Bronchus fibroblast of lung (primary cell): ENCODE measurements around the gene SPTSSB. TPM values are rescaled to one million over a fixed set of nuclear protein-coding genes. Genes with fewer than 3 reads are reported as not detected.

Experiments used
- total RNA-seq: library from RNA; depleted of rRNA; stranded (reverse); fragments of >200 nt; gene quantifications from 2 replicates; pipeline ENCODE4 v1.2.3, GENCODE V29; 2015

The SPTSSB gene
- under 0.01 TPM in 1 of 2 replicates, not detected in the other for total RNA-seq

GRCh38 chr3:161371441-161372320 lies at the start of gene SPTSSB:
TSS of gene SPTSSB (minus strand) at chr3:161371517. CDS start at chr3:161346323, 25,194 bp downstream.

Other genes starting within 250 kb of the SPTSSB start
- gene NMD3, start 150.2 kb downstream of the SPTSSB start, total RNA-seq, result 34.8 and 35.8 TPM in 2 replicates
- gene OTOL1, start 125.3 kb upstream of the SPTSSB start, total RNA-seq, result not detected in 2 replicates